GF-D8 (cell line): Measurements from ENCODE around the gene CDADC1.

Experiments used
- DNase-seq: peaks from one replicate; lab custom pipeline; 2025; lab: John Stamatoyannopoulos, UW

Gene CDADC1

GRCh38 chr13:49295244-49295643 lies 47.5 kb downstream of the CDADC1 start:
- no peak for DNase-seq

- DNase-seq, result no peak
These were observed 48.9 kb downstream of the CDADC1 start for GRCh38 chr13:49296659-49297058.

GRCh38 chr13:49297338-49297737 lies 49.6 kb downstream of the CDADC1 start:
- no peak for DNase-seq

- no peak for DNase-seq
These were observed 50.7 kb downstream of the CDADC1 start for GRCh38 chr13:49298416-49298815.

- DNase-seq, result no peak
These were observed 51.3 kb downstream of the CDADC1 start for GRCh38 chr13:49298903-49299605.

- no peak for DNase-seq
These were observed 52.6 kb downstream of the CDADC1 start for GRCh38 chr13:49300276-49300675.

- peak; percentile 70 for DNase-seq
These were observed 53.2 kb downstream of the CDADC1 start for GRCh38 chr13:49300739-49301589.

- no peak for DNase-seq
These were observed 54.5 kb downstream of the CDADC1 start for GRCh38 chr13:49302222-49302621.

GRCh38 chr13:49302817-49303216 lies 55.1 kb downstream of the CDADC1 start:
- no peak for DNase-seq

GRCh38 chr13:49303533-49304252 lies 56.0 kb downstream of the CDADC1 start:
- no peak for DNase-seq

- DNase-seq, result no peak
These were observed 56.6 kb downstream of the CDADC1 start for GRCh38 chr13:49304356-49304755.

- DNase-seq, result no peak
These were observed 57.3 kb downstream of the CDADC1 start for GRCh38 chr13:49304763-49305700.

GRCh38 chr13:49305792-49306425 lies 58.2 kb downstream of the CDADC1 start:
- no peak for DNase-seq

- no peak for DNase-seq
These were observed 59.6 kb downstream of the CDADC1 start for GRCh38 chr13:49307365-49307764.

- no peak for DNase-seq
These were observed 60.6 kb downstream of the CDADC1 start for GRCh38 chr13:49308097-49308875.

GRCh38 chr13:49308921-49309408 lies 61.2 kb downstream of the CDADC1 start:
- DNase-seq, result no peak

GRCh38 chr13:49310251-49310650 lies 62.5 kb downstream of the CDADC1 start:
- DNase-seq, result no peak

GRCh38 chr13:49311816-49312215 lies 64.1 kb downstream of the CDADC1 start:
- no peak for DNase-seq

GRCh38 chr13:49314344-49314882 lies 66.7 kb downstream of the CDADC1 start:
- no peak for DNase-seq

- no peak for DNase-seq
These were observed 67.4 kb downstream of the CDADC1 start for GRCh38 chr13:49315036-49315565.
